B cell (primary cell): ENCODE results near the gene POMT2. TPM values are rescaled to one million over a fixed set of nuclear protein-coding genes. Genes with fewer than 3 reads are reported as not detected.

ENCODE experiments used
- ATAC-seq: fragments of 200-7000 bp; cut with Tn5 transposase; one replicate; pipeline ENCODE4 v1.10.0; 2021; ENCODE audit warnings: low read depth, mild to moderate bottlenecking, moderate number of reproducible peaks, moderate library complexity
- CTCF ChIA-PET: fragments of 350-600 bp; sonication (Branson Sonifier 250); formaldehyde crosslinking; loops from one replicate; lab custom pipeline; 2021; ENCODE audit warnings: antibody characterized with exemption, inconsistent platforms; lab: Charles Lee
- POLR2A ChIA-PET: fragments of 350-600 bp; sonication (Branson Sonifier 250); formaldehyde crosslinking; loops from one replicate; lab custom pipeline; 2021; ENCODE audit warnings: antibody characterized with exemption; lab: Charles Lee
- DNase-seq: peaks from one replicate; pipeline ENCODE4 v3.0.0; 2013
- H2AFZ ChIP-seq: 2 replicates; pipeline ENCODE4 v1.6.1; 2012; ENCODE audit warnings: mild to moderate bottlenecking, low read depth, low read length; ENCODE audit not compliant: insufficient read depth, poor library complexity, severe bottlenecking
- H3K27ac ChIP-seq, 2 donors: 1 replicate in 1 of 2; 2 replicates in 1 of 2; pipeline ENCODE4 v1.5.1; 2012 to 2013; ENCODE audit warnings: low read length in 2 of 2, mild to moderate bottlenecking in 2 of 2, moderate library complexity in 1 of 2
- H3K27me3 ChIP-seq, 4 experiments: fragments of 200-600 bp in 1 of 4; sonication (generic) in 1 of 4; replicated peaks in 1 of 4; 1 replicate in 2 of 4; 2 replicates in 2 of 4; pipeline versions ENCODE4 v1.6.1 to v1.7.0; 2013 to 2016; ENCODE audit warnings: low read length in 3 of 4, mild to moderate bottlenecking in 2 of 4, mixed read lengths in 1 of 4, moderate library complexity in 1 of 4; ENCODE audit not compliant: insufficient read depth in 4 of 4, control insufficient read depth in 3 of 4; ENCODE audit errors: control extremely low read depth in 1 of 4
- H3K36me3 ChIP-seq, 2 experiments: replicated peaks in 1 of 2; 1 replicate in 1 of 2; 2 replicates in 1 of 2; pipeline versions ENCODE4 v1.6.1 to v1.7.1; 2013; ENCODE audit warnings: low read length in 1 of 2; ENCODE audit not compliant: insufficient read depth in 2 of 2, control insufficient read depth in 1 of 2; ENCODE audit errors: control extremely low read depth in 1 of 2, extremely low read depth in 1 of 2
- H3K4me1 ChIP-seq, 2 donors: fragments of 200-600 bp in 1 of 2; sonication (generic) in 1 of 2; 1 replicate in 1 of 2; 2 replicates in 1 of 2; pipeline versions ENCODE4 v1.5.1 to v1.6.1; 2013 to 2017; ENCODE audit warnings: low read length in 2 of 2; ENCODE audit not compliant: control insufficient read depth in 2 of 2, insufficient read depth in 2 of 2
- H3K4me2 ChIP-seq: replicated peaks from 2 replicates; pipeline ENCODE3; 2012; ENCODE audit warnings: mild to moderate bottlenecking, low read depth, low read length; ENCODE audit not compliant: poor library complexity, severe bottlenecking
- H3K4me3 ChIP-seq, 5 experiments: fragments of 200-600 bp in 1 of 5; sonication (generic) in 1 of 5; 1 replicate in 3 of 5; 2 replicates in 2 of 5; pipeline versions ENCODE4 v1.5.1 to v1.7.0; 2011 to 2016; ENCODE audit warnings: low read length in 4 of 5, mild to moderate bottlenecking in 4 of 5, low read depth in 2 of 5, control low read depth in 1 of 5, moderate library complexity in 1 of 5; ENCODE audit not compliant: insufficient read depth in 1 of 5; ENCODE audit errors: control extremely low read depth in 1 of 5, extremely low read depth in 1 of 5
- H3K79me2 ChIP-seq: fragments of 200-600 bp; sonication (generic); one replicate; pipeline ENCODE4 v1.6.0; 2016; ENCODE audit warnings: low read length; ENCODE audit not compliant: control insufficient read depth, insufficient read depth
- H3K9ac ChIP-seq: fragments of 200-600 bp; sonication (generic); 2 replicates; pipeline ENCODE4 v1.6.1; 2017; ENCODE audit warnings: mild to moderate bottlenecking, low read length, moderate library complexity
- H3K9me3 ChIP-seq, 3 donors: one replicate each; pipeline versions ENCODE4 v1.6.1 to v1.7.1; 2013; ENCODE audit warnings: low read length in 2 of 3; ENCODE audit not compliant: control insufficient read depth in 2 of 3, insufficient read depth in 1 of 3; ENCODE audit errors: control extremely low read depth in 1 of 3
- H4K20me1 ChIP-seq: 2 replicates; pipeline ENCODE4 v1.6.0; 2012; ENCODE audit warnings: mild to moderate bottlenecking, low read length; ENCODE audit not compliant: insufficient read depth, control insufficient read depth, poor library complexity, severe bottlenecking
- H3K27ac Mint-ChIP-seq: one replicate; pipeline ENCODE4 v1.8.0; 2021; ENCODE audit warnings: mixed read lengths
- H3K27me3 Mint-ChIP-seq: one replicate; pipeline ENCODE4 v1.8.0; 2021; ENCODE audit warnings: mixed read lengths
- H3K4me1 Mint-ChIP-seq: one replicate; pipeline ENCODE4 v1.8.0; 2021; ENCODE audit warnings: mixed read lengths
- H3K4me3 Mint-ChIP-seq: one replicate; pipeline ENCODE4 v1.8.0; 2021; ENCODE audit warnings: mixed read lengths
- H3K9me3 Mint-ChIP-seq: one replicate; pipeline ENCODE4 v1.8.0; 2022; ENCODE audit warnings: mixed read lengths; ENCODE audit not compliant: insufficient read depth
- CTCF ChIP-seq: fragments of 200-600 bp; IDR thresholded peaks from one replicate; pipeline ENCODE4 v1.8.0; 2022; ENCODE audit warnings: antibody characterized with exemption, mild to moderate bottlenecking
- EZH2 ChIP-seq: IDR thresholded peaks from 2 replicates; pipeline ENCODE4 v1.6.1; 2012; ENCODE audit warnings: borderline replicate concordance, low read depth, mild to moderate bottlenecking, moderate library complexity, low read length; ENCODE audit not compliant: insufficient read depth, poor library complexity, severe bottlenecking
- WGBS: methylation state at CpG from one replicate; pipeline ENCODE4 v1.1.5; 2013; ENCODE audit warnings: missing lambda C conversion rate; ENCODE audit not compliant: insufficient coverage; 5-methylcytosine and 5-hydroxymethylcytosine counted together
- intact Hi-C: fragments of 100-400 bp; cut with micrococcal nuclease; formaldehyde crosslinking; loops from one replicate; pipeline ENCODE4 v1.10.0; 2022
- polyA plus RNA-seq: library from polyadenylated mRNA; depleted of rRNA; stranded (reverse); fragments of >200 nt; gene quantifications from 2 replicates; pipeline ENCODE4 v1.2.3, GENCODE V29; 2012
- total RNA-seq, 2 donors: library from RNA; stranded (reverse); fragments of 120-200 nt in 1 of 2; gene quantifications; 1 replicate in 1 of 2; 2 replicates in 1 of 2; pipeline versions ENCODE4 v1.2.3 to v1.2.4, GENCODE V29; 2013 to 2022

POMT2 gene
- total and polyA plus RNA-seq, 2 donors (not counting 1 experiment from before 2014, with no cell fraction given), result 14.3 to 36.6 TPM

GRCh38 chr14:77344377-77344996, 23.8 kb upstream of the POMT2 start:
- TF ChIP-seq EZH2, result no peak
- no peak for TF ChIP-seq CTCF
- no peak overlapping the region for H3K9ac ChIP-seq
- H3K27ac Mint-ChIP-seq, result no peak overlapping the region
- H2AFZ ChIP-seq, result no peak overlapping the region
- H3K9me3 ChIP-seq, result no peaks in the 10 kb centered on the region
- POLR2A ChIA-PET, result no interaction called here
- no peaks in the 10 kb centered on the region for H3K27me3 ChIP-seq
- intact Hi-C loops, result no loop called here
- ATAC-seq (no peak), DNase-seq (no peak)
- WGBS, result 94% methylated on average over 2 of the region's 3 CpGs
- no peaks in the 10 kb centered on the region for H4K20me1 ChIP-seq
- CTCF ChIA-PET, result no interaction called here
- peaks cover 16% of the 10 kb centered on the region for H3K4me1 Mint-ChIP-seq
- peaks cover 10% of the 10 kb centered on the region for H3K79me2 ChIP-seq
- no peaks in the 10 kb centered on the region for H3K27me3 Mint-ChIP-seq
- peaks cover 2 to 61% of the 10 kb centered on the region in 2 experiments for H3K36me3 ChIP-seq
- no peak overlapping the region for H3K4me2 ChIP-seq
- H3K9me3 Mint-ChIP-seq, result no peaks in the 10 kb centered on the region
- H3K27ac ChIP-seq, result no peak overlapping the region
- peaks cover 7 to 8% of the 10 kb centered on the region in 2 donors for H3K4me1 ChIP-seq
- H3K4me3 ChIP-seq, result no peak overlapping the region
- no peak overlapping the region for H3K4me3 Mint-ChIP-seq

GRCh38 chr14:77343662-77344061, 23.0 kb upstream of the POMT2 start:
- H3K27me3 Mint-ChIP-seq, result no peaks in the 10 kb centered on the region
- Histone ChIP-seq H4K20me1 (no peaks in the 10 kb centered on the region), H3K79me2 (peaks cover 8% of the 10 kb centered on the region), H3K9me3 (no peaks in the 10 kb centered on the region), H3K9ac (no peak overlapping the region), H3K4me2 (no peak overlapping the region), H3K4me1 (peaks cover 7 to 8% of the 10 kb centered on the region in 2 donors), H3K27ac (no peak overlapping the region), H3K4me3 (no peak overlapping the region), H3K36me3 (peaks cover 4 to 66% of the 10 kb centered on the region in 2 experiments), H3K27me3 (no peaks in the 10 kb centered on the region), H2AFZ (no peak overlapping the region)
- H3K27ac Mint-ChIP-seq, result no peak overlapping the region
- ATAC-seq, result no peak
- intact Hi-C loops, result no loop called here
- H3K4me3 Mint-ChIP-seq, result no peak overlapping the region
- H3K9me3 Mint-ChIP-seq, result no peaks in the 10 kb centered on the region
- TF ChIP-seq CTCF (no peak), EZH2 (no peak)
- DNase-seq, result no peak
- WGBS, result no CpG with 5 or more reads among the region's 2 CpGs
- H3K4me1 Mint-ChIP-seq, result peaks cover 11% of the 10 kb centered on the region
- ChIA-PET POLR2A (no interaction called here), CTCF (no interaction called here)
